ENCODE measurements around the gene GPR108.

DNA sequence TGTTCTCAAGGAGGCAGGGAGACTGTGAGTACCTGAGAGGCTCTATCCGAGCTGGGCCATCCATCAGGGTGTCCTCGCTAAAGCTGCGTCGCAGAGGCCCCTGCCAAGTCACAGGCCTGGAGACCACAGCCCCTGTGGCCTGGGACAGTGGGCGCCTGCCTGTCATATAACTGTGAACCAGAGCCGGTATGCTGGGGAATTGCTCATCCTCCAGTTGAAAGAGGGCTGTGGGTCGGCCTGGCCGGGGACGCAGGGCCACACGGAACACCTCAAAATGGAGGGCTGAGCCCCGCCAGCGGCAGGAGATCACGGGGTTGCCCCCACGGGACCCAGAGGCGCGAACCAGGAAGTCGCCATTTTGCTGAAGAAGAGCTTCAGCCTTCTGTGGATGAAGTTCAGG, 23.2 kb upstream of the GPR108 start:
- TF ChIP-seq CTCF (conservative IDR thresholded peaks at IDR 0.05; ENCODE audit: low read length) (no peak), EZH2phosphoT487 (IDR thresholded peaks at IDR 0.05; ENCODE audit: borderline replicate concordance) (no peak)
